ENCODE measurements around the gene KANK4.
A peak's percentile ranks its signal among the peaks of the same experiment; 100 is the strongest.
"Not testable (repeated sequence)": the region's sequence is repeated elsewhere in the genome, so short reads cannot be mapped to it uniquely, and the experiment has no call there.

KANK4 gene

GRCh38 chr1:62271948-62272728 is 47.1 kb downstream of the KANK4 start:
- DNase-seq (ENCODE audit: low read depth in 2 of 2): peak; percentile 2 to 4

GRCh38 chr1:62271134-62271533 is 48.1 kb downstream of the KANK4 start:
- DNase-seq (ENCODE audit: low read depth in 2 of 2): no peak

DNA sequence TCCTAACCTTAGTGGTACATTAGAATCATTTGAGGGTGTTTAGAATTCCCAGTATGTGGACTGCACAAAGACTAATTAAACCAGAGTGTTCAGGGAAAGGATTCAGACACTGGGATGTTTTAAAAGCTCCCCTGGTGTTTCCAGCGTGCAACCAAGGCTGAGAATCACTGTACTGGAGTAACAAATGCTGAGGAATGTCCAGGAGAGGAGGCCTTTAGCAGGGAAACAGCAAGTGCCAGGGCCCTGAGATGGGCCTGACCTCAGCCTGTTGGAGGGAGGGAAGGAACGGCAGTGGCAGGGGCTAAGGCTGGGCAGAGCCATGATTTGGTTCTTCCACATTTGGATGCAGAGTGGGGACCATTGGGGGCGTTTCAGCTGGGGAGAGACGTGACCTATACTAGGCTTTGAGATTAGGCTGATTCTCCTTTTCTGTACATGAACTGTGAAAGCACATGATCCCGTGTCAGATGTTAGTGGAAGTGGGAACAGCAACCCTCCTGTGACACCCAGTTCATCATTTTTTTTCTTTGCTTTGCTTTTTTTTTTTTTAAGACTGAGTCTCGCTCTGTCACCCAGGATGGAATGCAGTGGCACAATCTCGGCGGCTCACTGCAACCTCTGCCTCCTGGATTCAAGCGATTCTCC is 49.3 kb downstream of the KANK4 start:
- DNase-seq (ENCODE audit: low read depth in 2 of 2): no peak

DNA sequence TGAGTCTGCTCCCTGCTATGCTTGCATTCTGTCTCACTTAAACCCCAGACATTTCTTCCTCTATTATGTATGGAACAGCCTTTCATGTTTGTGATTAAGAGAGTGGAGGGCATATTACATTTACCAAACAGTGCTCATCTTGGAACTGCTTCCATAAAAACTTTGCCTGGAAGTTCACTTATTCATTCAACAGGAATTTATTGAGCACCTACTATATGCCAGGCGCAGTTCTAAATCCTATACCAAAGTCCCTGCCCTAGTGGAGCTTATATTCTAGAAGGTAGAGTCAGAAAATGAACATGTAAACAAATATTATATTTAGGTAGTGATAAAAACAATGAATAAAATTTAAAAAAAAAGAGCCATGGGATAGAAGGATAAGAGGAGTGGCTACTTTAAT is 49.8 kb downstream of the KANK4 start:
- no peak for DNase-seq (ENCODE audit: low read depth in 2 of 2)

DNA sequence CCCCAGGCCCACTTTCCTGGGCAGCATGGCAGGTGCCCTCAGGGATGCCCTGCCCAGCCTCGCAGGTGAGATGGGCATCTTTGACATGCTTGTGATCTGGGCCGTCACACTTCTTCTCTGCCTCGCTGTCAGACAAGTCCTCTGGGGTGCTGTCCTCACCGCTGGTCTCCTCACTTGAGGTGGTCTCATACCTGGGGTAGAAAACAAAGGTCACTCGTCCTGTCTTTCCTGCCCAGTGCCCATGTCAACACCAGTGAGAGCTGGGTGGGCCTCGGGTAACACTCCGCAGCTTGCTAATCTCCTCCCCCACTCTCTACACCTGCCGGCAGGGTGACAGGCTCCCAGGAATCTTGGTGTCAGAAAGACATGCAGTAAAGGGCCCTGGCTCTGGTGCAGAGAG is 50.9 kb downstream of the KANK4 start:
- DNase-seq (ENCODE audit: low read depth in 2 of 2): no peak

DNA sequence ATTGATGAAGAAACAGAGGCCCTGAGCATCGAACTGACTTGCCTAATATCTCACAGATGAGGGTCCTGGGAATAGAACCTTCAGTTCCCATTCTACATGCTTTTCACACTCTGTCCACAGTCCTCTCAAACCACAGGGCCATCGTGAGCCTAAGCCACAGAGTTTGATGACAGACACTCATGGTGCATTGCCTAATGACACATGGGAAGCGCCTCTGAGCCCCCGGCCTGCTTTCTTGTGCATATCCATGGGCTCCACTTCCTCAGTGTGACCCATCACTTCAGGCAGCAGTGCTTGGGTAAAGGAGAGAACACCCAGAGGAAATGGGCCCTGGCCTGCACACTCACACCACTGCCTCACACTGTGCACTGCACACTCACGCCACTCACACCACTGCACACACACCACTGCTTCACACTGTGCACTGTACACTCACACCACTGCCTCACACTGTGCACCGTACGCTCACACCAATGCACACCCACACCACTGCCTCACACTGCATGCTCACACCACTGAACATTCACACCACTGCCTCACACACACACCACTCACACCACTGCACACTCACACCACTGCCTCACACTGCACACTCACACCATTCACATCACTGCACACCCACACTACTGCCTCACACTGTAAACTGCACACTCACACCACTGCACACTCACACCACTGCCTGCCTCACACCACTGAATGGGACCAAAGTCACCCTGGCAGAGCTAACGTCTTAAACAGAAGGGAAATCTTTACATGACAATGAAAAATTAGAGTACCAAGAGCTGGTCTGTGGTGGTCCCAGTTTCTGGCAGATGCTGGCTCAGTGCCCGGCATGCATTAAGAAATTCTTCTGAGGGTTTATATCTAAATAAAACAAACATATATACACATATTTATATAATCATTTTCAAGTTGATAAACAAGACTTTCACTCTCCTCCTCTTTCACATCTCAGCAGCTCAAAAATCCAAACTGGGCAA is 53.0 kb downstream of the KANK4 start:
- DNase-seq (ENCODE audit: low read depth in 2 of 2): no peak

DNA sequence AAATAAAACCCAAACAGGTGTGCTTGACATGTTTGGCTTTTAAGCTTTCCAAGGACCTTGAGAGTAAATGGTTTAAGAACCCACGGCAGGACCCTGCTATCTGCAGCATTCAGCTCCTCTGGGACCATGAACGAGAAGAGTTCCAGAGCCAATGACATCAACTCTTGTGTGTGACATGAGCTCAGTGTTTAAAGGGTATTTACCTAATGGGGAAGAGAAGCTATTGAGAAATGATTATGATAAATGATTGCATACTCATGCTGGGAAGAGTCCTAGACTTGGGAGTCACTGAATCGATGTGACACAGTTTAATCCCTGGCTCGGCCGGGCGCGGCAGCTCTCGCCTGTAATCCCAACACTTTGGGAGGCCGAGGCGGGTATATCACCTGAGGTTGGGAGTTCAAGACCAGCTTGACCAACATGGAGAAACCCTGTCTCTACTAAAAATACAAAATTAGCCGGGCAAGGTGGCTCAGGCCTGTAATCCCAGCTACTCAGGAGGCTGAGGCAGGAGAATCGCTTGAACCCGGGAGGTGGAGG is 55.4 kb downstream of the KANK4 start:
- no peak for DNase-seq (ENCODE audit: low read depth in 2 of 2)

DNA sequence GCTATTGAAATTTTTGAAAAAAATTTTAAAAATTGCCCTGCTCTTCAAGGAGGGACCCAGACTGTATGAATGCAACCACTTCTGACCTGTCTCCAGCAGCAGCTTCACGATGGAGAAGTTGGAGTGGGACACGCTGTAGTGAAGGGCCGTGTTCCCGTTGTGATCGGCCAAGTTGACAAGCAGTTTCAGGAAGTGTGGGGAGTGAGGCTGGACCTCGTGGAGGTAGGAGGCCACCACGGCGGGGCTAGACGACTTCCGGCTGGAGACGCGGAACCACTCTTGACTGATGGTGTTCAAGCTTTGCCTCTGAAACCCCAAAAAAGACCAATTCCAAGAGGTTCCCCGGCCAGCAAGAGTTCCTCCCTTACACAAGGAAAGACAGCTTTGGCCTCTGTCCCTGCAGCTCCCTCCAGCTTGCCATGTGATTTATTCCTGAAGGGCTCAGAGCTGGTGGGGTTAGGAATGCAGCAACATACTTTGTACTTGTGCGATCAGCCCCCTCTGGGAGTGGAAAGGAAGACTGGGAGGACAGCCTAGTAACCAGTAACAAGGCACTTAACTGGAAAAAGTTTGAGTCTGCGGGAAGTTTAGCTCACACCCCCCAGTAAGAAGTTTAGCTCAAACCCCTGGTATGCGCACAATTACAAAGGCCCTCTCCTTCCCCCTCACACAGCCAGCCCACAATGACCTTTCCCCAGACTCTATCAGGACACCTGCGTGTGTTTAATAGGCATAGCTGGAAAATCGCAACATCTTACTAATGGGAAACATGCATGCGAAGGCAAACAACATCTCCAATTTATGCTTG is 56.0 kb downstream of the KANK4 start:
- DNase-seq (ENCODE audit: low read depth in 2 of 2): no peak

GRCh38 chr1:62260688-62261087 is 58.5 kb downstream of the KANK4 start:
- no peak for DNase-seq (ENCODE audit: low read depth in 2 of 2)

- no peak for DNase-seq (ENCODE audit: low read depth in 2 of 2)
These were observed 59.7 kb downstream of the KANK4 start for GRCh38 chr1:62259551-62259950.

DNA sequence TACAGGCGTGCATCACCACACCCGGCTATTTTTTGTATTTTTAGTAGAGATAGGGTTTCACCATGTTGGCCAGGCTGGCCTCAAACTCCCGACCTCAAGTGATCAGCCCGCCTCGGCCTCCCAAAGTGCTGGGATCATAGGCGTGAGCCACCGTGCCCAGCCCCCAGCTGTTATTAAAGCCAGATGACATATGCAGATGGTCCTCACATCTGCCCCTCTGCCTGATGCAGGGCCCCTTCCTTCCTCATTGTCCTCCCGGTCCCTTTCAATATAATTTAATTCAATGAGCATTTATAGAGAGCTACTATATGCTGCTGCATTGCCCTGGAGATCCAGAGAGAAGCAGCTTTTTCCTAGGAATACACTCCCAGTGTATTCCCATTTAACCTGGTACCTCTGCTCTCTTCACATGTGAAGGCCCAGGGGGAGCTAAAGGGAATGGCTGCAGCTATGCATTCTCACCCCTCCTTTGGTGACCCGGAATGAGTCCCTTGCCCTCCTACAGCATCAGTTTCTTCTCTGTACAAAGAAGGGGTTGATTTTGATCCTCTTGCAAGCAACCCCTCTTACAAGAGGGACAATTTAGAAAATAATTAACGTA is 69.0 kb downstream of the KANK4 start:
- DNase-seq (ENCODE audit: low read depth in 2 of 2): no peak

DNA sequence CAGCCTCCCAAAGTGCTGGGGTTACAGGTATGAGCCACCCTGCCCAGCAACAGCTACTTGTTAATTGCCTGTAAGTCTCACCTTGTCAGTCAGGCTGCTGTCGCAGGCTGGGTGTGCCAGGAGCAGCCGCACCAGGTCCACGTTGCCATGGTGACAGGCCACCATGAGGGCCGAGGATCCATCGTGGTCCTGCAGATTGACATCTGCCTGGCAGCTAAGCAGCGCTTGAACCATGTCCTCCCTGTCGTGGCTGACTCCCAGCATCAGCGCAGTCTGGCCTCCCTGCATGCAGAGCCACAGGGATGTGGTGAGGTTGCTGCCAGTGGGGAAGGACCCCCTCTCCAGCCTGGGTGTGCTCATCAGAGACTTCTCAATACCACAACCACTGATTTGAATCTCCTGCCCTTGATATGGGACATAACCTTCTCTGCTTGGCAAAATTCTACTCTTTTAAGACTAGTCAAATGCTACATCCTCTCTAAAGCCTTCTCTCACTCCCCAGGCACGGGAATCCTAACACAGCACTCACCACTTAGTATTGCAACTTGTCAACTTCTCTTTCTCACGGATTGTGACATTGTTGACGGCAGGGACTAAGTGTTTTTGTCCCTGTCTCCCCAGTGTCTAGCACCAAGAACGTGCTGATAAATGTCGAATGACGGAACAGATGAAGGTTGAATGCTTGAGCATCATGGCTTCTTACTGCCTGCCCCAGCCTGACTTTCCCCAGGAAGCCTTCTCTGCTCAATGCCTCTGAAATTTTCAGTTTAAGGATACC is 71.7 kb downstream of the KANK4 start:
- DNase-seq (ENCODE audit: low read depth in 2 of 2): no peak

DNA sequence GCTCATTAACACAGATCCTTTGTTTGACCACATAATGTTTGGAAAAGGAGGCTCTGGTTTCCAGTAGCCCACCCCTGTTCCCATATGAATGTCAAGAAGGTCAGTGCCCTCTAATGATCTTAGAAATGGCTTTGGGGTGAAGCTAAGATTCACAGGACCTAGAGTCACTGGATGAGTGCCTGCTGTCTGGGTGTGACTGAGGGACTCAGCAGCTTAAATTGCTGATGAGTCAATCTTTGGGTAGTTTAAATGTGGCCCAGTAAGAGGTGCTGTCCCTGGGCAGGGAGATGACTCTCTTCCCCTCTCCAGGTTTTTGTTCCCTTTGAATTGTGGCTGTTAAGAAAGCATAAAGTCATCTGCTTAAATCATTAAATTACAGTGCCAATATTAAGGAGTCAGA is 74.0 kb downstream of the KANK4 start:
- DNase-seq (ENCODE audit: low read depth in 2 of 2): no peak

GRCh38 chr1:62244380-62244779 is 74.9 kb downstream of the KANK4 start:
- DNase-seq (ENCODE audit: low read depth in 2 of 2): not testable (repeated sequence)

DNA sequence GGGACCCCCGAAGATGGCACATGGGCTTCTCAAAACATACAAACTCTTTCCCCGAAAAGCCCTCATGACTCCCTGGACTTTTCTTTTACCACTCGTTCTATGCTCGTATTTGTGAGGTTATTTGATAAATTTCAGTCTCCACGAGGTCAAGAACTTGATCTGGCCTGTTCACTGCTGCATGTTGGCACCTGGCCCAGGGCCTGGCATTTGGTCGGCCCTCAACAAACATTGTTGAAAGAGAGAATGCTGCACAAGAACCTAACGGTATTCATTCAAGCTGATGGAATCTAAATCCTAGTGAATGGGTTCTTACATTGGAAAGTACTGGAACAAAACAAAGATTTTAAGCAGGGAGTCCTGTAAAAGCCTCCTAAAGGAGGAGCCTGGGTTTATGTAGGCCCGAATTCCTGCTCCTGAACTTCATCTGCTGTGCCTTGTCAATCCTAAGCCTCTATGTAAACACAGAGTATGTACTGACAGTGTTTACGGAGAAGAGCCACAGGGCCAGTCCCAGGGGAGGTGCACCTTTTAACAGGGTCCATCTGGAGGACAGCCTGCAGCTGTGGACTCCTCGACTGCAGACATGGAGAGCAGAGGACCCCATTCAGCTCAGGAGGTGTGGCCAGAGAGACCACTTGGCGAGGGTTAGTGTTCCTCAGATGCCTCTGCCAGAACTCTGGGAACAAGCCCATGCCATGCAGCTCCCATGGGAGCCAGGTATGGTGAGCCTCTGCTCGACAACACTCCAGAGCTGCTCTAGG is 77.7 kb downstream of the KANK4 start:
- DNase-seq (ENCODE audit: low read depth in 2 of 2): no peak

- DNase-seq (ENCODE audit: low read depth in 2 of 2): no peak
These were observed 78.4 kb downstream of the KANK4 start for GRCh38 chr1:62240651-62241370.

- DNase-seq (ENCODE audit: low read depth in 2 of 2): not testable (repeated sequence)
These were observed 79.4 kb downstream of the KANK4 start for GRCh38 chr1:62239652-62240403.

- DNase-seq (ENCODE audit: low read depth in 2 of 2): no peak
These were observed 80.7 kb downstream of the KANK4 start for GRCh38 chr1:62238507-62238906.

All from stimulated activated CD8-positive, alpha-beta memory T cell treated with anti-CD3 and anti-CD28 coated beads, Interleukin-2, amount 100 ng/mL, for 1 hour (primary cell).